HCT116 (cell line): Measurements from ENCODE around the gene MIDN. TPM values are rescaled to one million over a fixed set of nuclear protein-coding genes. Genes with fewer than 3 reads are reported as not detected.

ENCODE experiments used
- ATAC-seq: fragments of 200-7000 bp; cut with Tn5 transposase; 2 replicates; pipeline ENCODE4 v1.9.1; 2020; ENCODE audit warnings: mild to moderate bottlenecking, moderate library complexity
- BruUV-seq: library from RNA; stranded (reverse); fragments of 400-500 nt; replicated peaks from 2 replicates; lab custom pipeline; 2021; lab: Mats Ljungman, UMichigan
- CTCF ChIA-PET: fragments of 300-600 bp; sonication (Branson Sonifier 250); formaldehyde crosslinking; loops from one replicate; lab custom pipeline; 2021; ENCODE audit warnings: antibody characterized with exemption; lab: Charles Lee
- POLR2A ChIA-PET: fragments of 300-600, 350-600 bp; sonication (Branson Sonifier 250); formaldehyde crosslinking; loops from one replicate; lab custom pipeline; 2021; ENCODE audit warnings: antibody characterized with exemption; lab: Charles Lee
- RAD21 ChIA-PET, 2 experiments: fragments of 300-600 bp; sonication (Branson Sonifier 250); formaldehyde crosslinking; loops; one replicate each; lab custom pipeline; 2023; ENCODE audit warnings: low total read pairs in 2 of 2; ENCODE audit not compliant: uncharacterized antibody in 2 of 2, unreplicated experiment in 2 of 2, low non-redundant PET in 1 of 2; lab: Charles Lee
- DNase-seq: peaks from one replicate; pipeline ENCODE4 v3.0.0-alpha.2; 2010; ENCODE audit warnings: low read depth, low spot score
- H2AFZ ChIP-seq: fragments of 200-600 bp; shearing (Covaris generic), sonication (generic); 2 replicates; pipeline ENCODE4 v1.6.1; 2017; ENCODE audit warnings: low read depth, mixed run types, mixed read lengths, antibody characterized with exemption, low read length; ENCODE audit not compliant: poor library complexity, severe bottlenecking
- H3K27ac ChIP-seq: 2 replicates; pipeline ENCODE4 v1.5.1; 2012; ENCODE audit warnings: low read depth, low read length
- H3K27me3 ChIP-seq: fragments of 200-600 bp; sonication (generic); 2 replicates; pipeline ENCODE4 v1.6.1; 2016; ENCODE audit warnings: mixed run types, low read length, mixed read lengths; ENCODE audit not compliant: insufficient read depth
- H3K36me3 ChIP-seq, 2 experiments: fragments of 200-500 bp in 1 of 2; fragments of 200-600 bp in 1 of 2; sonication (Bioruptor generic) in 1 of 2; sonication (generic) in 1 of 2; 2 replicates each; pipeline versions ENCODE4 v1.5.1 to v1.6.1; 2014 to 2016; ENCODE audit warnings: low read length in 2 of 2, inconsistent platforms in 1 of 2, mixed read lengths in 1 of 2, mixed run types in 1 of 2; ENCODE audit not compliant: insufficient read depth in 2 of 2, control insufficient read depth in 1 of 2
- H3K4me1 ChIP-seq, 2 experiments: fragments of 200-600 bp in 1 of 2; sonication (generic) in 1 of 2; 2 replicates each; pipeline versions ENCODE4 v1.5.1 to v1.6.1; 2012 to 2017; ENCODE audit warnings: low read length in 2 of 2, inconsistent platforms in 1 of 2, mild to moderate bottlenecking in 1 of 2, mixed read lengths in 1 of 2, mixed run types in 1 of 2, moderate library complexity in 1 of 2; ENCODE audit not compliant: insufficient read depth in 2 of 2, control insufficient read depth in 1 of 2
- H3K4me2 ChIP-seq: fragments of 200-600 bp; sonication (generic); 2 replicates; pipeline ENCODE4 v1.6.1; 2017; ENCODE audit warnings: mixed run types, low read length, mixed read lengths
- H3K4me3 ChIP-seq, 2 experiments: fragments of 200-600 bp in 1 of 2; sonication (generic) in 1 of 2; replicated peaks in 1 of 2; 2 replicates each; pipeline ENCODE4 v1.5.1; 2011 to 2016; ENCODE audit warnings: low read length in 2 of 2, control low read depth in 1 of 2, low read depth in 1 of 2, mild to moderate bottlenecking in 1 of 2, mixed read lengths in 1 of 2, mixed run types in 1 of 2
- H3K79me2 ChIP-seq: fragments of 200-600 bp; sonication (generic); 2 replicates; pipeline ENCODE4 v1.6.1; 2017; ENCODE audit warnings: mild to moderate bottlenecking, mixed run types, low read length, moderate library complexity, mixed read lengths; ENCODE audit not compliant: insufficient read depth
- H3K9ac ChIP-seq: fragments of 200-600 bp; sonication (generic); 2 replicates; pipeline ENCODE4 v1.6.1; 2016; ENCODE audit warnings: low read length, mixed read lengths
- H3K9me2 ChIP-seq: fragments of 200-600 bp; sonication (generic), shearing (Covaris generic); 2 replicates; pipeline ENCODE4 v1.6.1; 2017; ENCODE audit warnings: mixed run types, mild to moderate bottlenecking, moderate library complexity; ENCODE audit not compliant: insufficient read depth
- H3K9me3 ChIP-seq, 2 experiments: fragments of 200-500 bp in 1 of 2; fragments of 200-600 bp in 1 of 2; sonication (Bioruptor generic) in 1 of 2; sonication (generic) in 1 of 2; 2 replicates each; pipeline ENCODE4 v1.6.1; 2014 to 2017; ENCODE audit warnings: low read length in 2 of 2, mixed read lengths in 2 of 2, inconsistent platforms in 1 of 2, low read depth in 1 of 2, mild to moderate bottlenecking in 1 of 2, mixed run types in 1 of 2, moderate library complexity in 1 of 2; ENCODE audit not compliant: control insufficient read depth in 1 of 2, insufficient read depth in 1 of 2
- H4K20me1 ChIP-seq: fragments of 200-600 bp; sonication (generic), shearing (Covaris generic); 2 replicates; pipeline ENCODE4 v1.6.1; 2017; ENCODE audit warnings: mixed run types, mild to moderate bottlenecking, moderate library complexity; ENCODE audit not compliant: insufficient read depth
- CEBPB ChIP-seq: IDR thresholded peaks from 2 replicates; pipeline ENCODE4 v1.6.1; 2012; ENCODE audit warnings: low read depth
- EGR1 ChIP-seq: IDR thresholded peaks from 2 replicates; pipeline ENCODE4 v1.6.1; 2012; ENCODE audit warnings: low read depth
- ELF1 ChIP-seq: IDR thresholded peaks from 2 replicates; pipeline ENCODE4 v1.6.1; 2012; ENCODE audit warnings: low read depth, borderline replicate concordance
- EZH2 ChIP-seq: fragments of 200-600 bp; sonication (generic); IDR thresholded peaks from 2 replicates; pipeline ENCODE4 v1.6.1; 2017; ENCODE audit warnings: antibody characterized with exemption, mixed run types
- EZH2phosphoT487 ChIP-seq: fragments of 200-600 bp; IDR thresholded peaks from 2 replicates; pipeline ENCODE4 v1.6.1; 2018; ENCODE audit warnings: antibody characterized with exemption, borderline replicate concordance
- FOSL1 ChIP-seq: IDR thresholded peaks from 2 replicates; pipeline ENCODE4 v1.6.1; 2012; ENCODE audit warnings: low read depth
- JUND ChIP-seq: IDR thresholded peaks from 2 replicates; pipeline ENCODE4 v1.6.1; 2012
- POLR2AphosphoS5 ChIP-seq: IDR thresholded peaks from 2 replicates; pipeline ENCODE4 v1.6.1; 2011; ENCODE audit warnings: mild to moderate bottlenecking, low read depth, low read length, moderate library complexity
- RAD21 ChIP-seq: IDR thresholded peaks from 2 replicates; pipeline ENCODE4 v1.6.1; 2012; ENCODE audit warnings: low read depth, mild to moderate bottlenecking
- SIN3A ChIP-seq: IDR thresholded peaks from 2 replicates; pipeline ENCODE4 v1.6.1; 2012; ENCODE audit warnings: low read depth
- SP1 ChIP-seq: IDR thresholded peaks from 2 replicates; pipeline ENCODE4 v1.6.1; 2012; ENCODE audit warnings: low read depth
- SRF ChIP-seq: IDR thresholded peaks from 2 replicates; pipeline ENCODE4 v1.6.1; 2012; ENCODE audit warnings: low read depth
- TCF7L2 ChIP-seq: IDR thresholded peaks from 2 replicates; pipeline ENCODE4 v1.7.0; 2011; ENCODE audit warnings: borderline replicate concordance, inconsistent platforms; ENCODE audit not compliant: insufficient read depth, insufficient read length; ENCODE audit errors: extremely low read depth
- ZNF274 ChIP-seq: fragments of 200-500 bp; sonication (Bioruptor generic); IDR thresholded peaks from 2 replicates; pipeline ENCODE4 v1.6.1; 2014; ENCODE audit warnings: mild to moderate bottlenecking, low read depth, low read length, inconsistent platforms
- intact Hi-C: fragments of 100-400 bp; cut with micrococcal nuclease; formaldehyde crosslinking; loops from 2 replicates; pipeline ENCODE4 v1.10.0; 2022
- total RNA-seq: library from RNA; stranded (reverse); gene quantifications from one replicate; pipeline ENCODE4 v1.2.1, GENCODE V29; 2021; ENCODE audit not compliant: unreplicated experiment
- TF ChIP-seq, protein P1 (sequence below): IDR thresholded peaks from 2 replicates; pipeline ENCODE4 v1.6.1; 2012
- TF ChIP-seq, protein P2 (sequence below): IDR thresholded peaks from 2 replicates; pipeline ENCODE4 v1.6.1; 2011; ENCODE audit warnings: mild to moderate bottlenecking, low read length, moderate library complexity; ENCODE audit not compliant: insufficient replicate concordance; ENCODE audit errors: extremely low read depth
- TF ChIP-seq, protein P3 (sequence below): IDR thresholded peaks from 2 replicates; pipeline ENCODE4 v1.6.1; 2012; ENCODE audit warnings: low read depth
- TF ChIP-seq, protein P4 (sequence below): IDR thresholded peaks from 2 replicates; pipeline ENCODE4 v1.6.1; 2012

Gene MIDN
- total RNA-seq, 1 experiment from 2014 or later: 146 TPM

DNA sequence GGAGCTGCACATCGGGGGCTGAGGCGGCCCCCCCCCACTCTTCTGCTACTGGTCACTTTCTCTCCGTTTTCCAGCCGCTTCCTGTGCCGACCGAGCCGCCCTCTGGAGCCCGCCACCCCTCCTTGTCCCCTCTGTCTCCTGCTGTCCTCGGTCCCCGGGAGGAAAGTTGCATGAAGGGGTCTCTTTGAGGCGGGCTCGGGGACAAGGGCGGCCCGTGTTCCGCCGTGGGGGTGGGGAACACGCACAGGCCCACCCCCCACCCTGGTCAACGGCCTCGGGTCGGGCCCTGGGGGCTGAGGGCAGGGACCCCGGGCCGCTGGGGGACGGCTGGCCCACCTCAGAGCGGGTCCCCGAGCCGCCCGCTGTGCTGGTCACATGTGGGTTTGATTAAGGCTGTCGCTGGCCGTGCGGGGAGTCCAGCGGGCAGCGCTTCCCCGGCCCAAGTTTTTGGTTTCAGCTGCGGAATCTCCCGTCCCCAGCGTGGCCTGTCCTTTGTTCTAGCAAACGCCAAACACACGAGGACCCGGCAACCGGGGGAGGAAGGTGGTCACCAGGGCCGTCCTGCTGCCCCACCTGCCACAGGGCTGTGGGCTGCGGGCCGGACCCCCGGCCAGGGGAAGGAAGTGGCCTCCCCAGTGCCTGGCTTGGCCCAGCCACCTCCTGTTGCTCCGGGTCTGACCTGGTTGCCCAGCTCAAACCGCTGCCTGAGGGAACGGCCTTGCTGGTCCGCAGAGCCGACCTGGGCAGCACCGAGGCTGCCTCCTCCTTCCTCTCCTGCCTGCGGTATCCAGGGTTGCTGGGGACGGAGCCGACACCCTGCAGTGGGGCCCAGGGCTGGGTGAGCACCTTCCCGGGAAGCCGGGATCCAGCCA, 39.2 kb downstream of the MIDN start:
- Histone ChIP-seq H3K4me1 (peaks cover 17 to 37% of the 10 kb centered on the region in 2 experiments), H3K9ac (no peak overlapping the region), H2AFZ (no peak overlapping the region), H3K9me2 (no peaks in the 10 kb centered on the region), H3K4me2 (peak overlapping the region; percentile 95), H3K27ac (no peak overlapping the region), H3K36me3 (no peaks in the 10 kb centered on the region)
- POLR2A ChIA-PET: no interaction called here
- CTCF ChIA-PET: no interaction called here
- ATAC-seq: no peak
- TF ChIP-seq RAD21 (no peak), FOSL1 (no peak), ZNF274 (no peak), ELF1 (no peak), SRF (no peak), TCF7L2 (no peak), EZH2phosphoT487 (no peak), JUND (no peak), EGR1 (no peak), EZH2 (no peak), CEBPB (no peak), SP1 (no peak), SIN3A (no peak), POLR2AphosphoS5 (no peak)
- TF ChIP-seq, protein P1, sequence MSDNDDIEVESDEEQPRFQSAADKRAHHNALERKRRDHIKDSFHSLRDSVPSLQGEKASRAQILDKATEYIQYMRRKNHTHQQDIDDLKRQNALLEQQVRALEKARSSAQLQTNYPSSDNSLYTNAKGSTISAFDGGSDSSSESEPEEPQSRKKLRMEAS: no peak
- TF ChIP-seq, protein P2, sequence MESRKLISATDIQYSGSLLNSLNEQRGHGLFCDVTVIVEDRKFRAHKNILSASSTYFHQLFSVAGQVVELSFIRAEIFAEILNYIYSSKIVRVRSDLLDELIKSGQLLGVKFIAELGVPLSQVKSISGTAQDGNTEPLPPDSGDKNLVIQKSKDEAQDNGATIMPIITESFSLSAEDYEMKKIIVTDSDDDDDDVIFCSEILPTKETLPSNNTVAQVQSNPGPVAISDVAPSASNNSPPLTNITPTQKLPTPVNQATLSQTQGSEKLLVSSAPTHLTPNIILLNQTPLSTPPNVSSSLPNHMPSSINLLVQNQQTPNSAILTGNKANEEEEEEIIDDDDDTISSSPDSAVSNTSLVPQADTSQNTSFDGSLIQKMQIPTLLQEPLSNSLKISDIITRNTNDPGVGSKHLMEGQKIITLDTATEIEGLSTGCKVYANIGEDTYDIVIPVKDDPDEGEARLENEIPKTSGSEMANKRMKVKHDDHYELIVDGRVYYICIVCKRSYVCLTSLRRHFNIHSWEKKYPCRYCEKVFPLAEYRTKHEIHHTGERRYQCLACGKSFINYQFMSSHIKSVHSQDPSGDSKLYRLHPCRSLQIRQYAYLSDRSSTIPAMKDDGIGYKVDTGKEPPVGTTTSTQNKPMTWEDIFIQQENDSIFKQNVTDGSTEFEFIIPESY: no peak
- TF ChIP-seq, protein P3, sequence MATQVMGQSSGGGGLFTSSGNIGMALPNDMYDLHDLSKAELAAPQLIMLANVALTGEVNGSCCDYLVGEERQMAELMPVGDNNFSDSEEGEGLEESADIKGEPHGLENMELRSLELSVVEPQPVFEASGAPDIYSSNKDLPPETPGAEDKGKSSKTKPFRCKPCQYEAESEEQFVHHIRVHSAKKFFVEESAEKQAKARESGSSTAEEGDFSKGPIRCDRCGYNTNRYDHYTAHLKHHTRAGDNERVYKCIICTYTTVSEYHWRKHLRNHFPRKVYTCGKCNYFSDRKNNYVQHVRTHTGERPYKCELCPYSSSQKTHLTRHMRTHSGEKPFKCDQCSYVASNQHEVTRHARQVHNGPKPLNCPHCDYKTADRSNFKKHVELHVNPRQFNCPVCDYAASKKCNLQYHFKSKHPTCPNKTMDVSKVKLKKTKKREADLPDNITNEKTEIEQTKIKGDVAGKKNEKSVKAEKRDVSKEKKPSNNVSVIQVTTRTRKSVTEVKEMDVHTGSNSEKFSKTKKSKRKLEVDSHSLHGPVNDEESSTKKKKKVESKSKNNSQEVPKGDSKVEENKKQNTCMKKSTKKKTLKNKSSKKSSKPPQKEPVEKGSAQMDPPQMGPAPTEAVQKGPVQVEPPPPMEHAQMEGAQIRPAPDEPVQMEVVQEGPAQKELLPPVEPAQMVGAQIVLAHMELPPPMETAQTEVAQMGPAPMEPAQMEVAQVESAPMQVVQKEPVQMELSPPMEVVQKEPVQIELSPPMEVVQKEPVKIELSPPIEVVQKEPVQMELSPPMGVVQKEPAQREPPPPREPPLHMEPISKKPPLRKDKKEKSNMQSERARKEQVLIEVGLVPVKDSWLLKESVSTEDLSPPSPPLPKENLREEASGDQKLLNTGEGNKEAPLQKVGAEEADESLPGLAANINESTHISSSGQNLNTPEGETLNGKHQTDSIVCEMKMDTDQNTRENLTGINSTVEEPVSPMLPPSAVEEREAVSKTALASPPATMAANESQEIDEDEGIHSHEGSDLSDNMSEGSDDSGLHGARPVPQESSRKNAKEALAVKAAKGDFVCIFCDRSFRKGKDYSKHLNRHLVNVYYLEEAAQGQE: no peak
- TF ChIP-seq, protein P4, sequence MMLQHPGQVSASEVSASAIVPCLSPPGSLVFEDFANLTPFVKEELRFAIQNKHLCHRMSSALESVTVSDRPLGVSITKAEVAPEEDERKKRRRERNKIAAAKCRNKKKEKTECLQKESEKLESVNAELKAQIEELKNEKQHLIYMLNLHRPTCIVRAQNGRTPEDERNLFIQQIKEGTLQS: no peak
- TF ChIP-seq, all 23 proteins: peak for 0
- RAD21 ChIA-PET: no interaction called here
- no peak overlapping the region for H3K4me3 ChIP-seq
- intact Hi-C loops: no loop called here
- BruUV-seq: no TSS peak
- no peaks in the 10 kb centered on the region for H4K20me1 ChIP-seq
- no peak for DNase-seq
- H3K27me3 ChIP-seq: no peaks in the 10 kb centered on the region
- no peaks in the 10 kb centered on the region for H3K9me3 ChIP-seq
- no peaks in the 10 kb centered on the region for H3K79me2 ChIP-seq
